ENCODE results near the gene IFNA14.
"Not testable (repeated sequence)": the region's sequence is repeated elsewhere in the genome, so short reads cannot be mapped to it uniquely, and the experiment has no call there.

The IFNA14 gene

DNA sequence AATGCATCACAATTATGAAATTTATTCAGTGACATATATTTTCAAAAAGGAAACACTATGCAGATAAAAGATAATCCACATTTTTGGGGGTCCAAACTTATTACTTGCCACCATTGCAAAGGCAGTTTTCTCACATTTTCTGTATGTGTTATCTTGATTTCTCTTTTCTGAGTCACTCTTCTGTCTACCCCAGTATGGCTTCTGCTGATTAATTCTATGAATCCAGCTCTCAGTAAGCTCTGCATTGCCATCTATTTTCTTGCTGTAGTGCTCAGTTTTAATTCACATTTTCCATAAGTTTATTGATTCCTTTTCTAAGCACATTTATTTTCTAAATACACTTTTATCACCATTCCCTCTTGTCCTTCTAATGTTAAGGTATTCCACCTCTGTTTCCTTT, 34.6 kb downstream of the IFNA14 start:
- TF ChIP-seq, protein P1, sequence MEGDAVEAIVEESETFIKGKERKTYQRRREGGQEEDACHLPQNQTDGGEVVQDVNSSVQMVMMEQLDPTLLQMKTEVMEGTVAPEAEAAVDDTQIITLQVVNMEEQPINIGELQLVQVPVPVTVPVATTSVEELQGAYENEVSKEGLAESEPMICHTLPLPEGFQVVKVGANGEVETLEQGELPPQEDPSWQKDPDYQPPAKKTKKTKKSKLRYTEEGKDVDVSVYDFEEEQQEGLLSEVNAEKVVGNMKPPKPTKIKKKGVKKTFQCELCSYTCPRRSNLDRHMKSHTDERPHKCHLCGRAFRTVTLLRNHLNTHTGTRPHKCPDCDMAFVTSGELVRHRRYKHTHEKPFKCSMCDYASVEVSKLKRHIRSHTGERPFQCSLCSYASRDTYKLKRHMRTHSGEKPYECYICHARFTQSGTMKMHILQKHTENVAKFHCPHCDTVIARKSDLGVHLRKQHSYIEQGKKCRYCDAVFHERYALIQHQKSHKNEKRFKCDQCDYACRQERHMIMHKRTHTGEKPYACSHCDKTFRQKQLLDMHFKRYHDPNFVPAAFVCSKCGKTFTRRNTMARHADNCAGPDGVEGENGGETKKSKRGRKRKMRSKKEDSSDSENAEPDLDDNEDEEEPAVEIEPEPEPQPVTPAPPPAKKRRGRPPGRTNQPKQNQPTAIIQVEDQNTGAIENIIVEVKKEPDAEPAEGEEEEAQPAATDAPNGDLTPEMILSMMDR (IDR thresholded peaks at IDR 0.05), result no peak
- Histone ChIP-seq H3K4me3 (ENCODE audit: low read depth, low read length) (no peak overlapping the region), H3K27me3 (ENCODE audit: control insufficient read depth, insufficient read depth, low read length) (no peaks in the 10 kb centered on the region), H3K27ac (no peak overlapping the region), H3K9ac (no peak overlapping the region), H3K79me2 (no peaks in the 10 kb centered on the region), H2AFZ (no peak overlapping the region), H3K36me3 (ENCODE audit: control insufficient read depth, insufficient read depth, low read length) (no peaks in the 10 kb centered on the region), H3K4me2 (ENCODE audit: low read length) (no peak overlapping the region), H3K4me1 (no peaks in the 10 kb centered on the region), H3K9me3 (ENCODE audit: control insufficient read depth, low read length) (no peaks in the 10 kb centered on the region)

DNA sequence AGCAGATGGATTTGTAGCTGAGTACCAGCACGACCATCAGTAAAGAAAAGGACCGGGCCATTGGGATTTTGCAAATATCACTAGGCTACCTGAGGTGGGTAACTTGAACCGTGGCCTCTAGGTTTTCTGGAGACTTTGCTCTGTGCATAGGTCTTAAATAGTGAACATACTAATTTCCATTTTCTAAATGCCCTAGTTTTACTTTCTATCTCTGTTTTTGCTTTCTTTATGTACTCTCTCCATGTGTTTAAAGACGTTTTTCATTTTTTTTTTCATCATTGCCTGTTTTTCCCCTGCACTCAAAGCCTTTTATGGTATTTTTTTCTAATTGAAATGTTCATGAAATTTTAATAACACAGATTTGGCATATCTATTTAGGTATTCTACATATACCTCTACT, 37.7 kb downstream of the IFNA14 start, which contains the start of gene IFNA7:
TSS of gene IFNA7 (minus strand) at position 101 of the 400 bp plus-strand sequence. CDS start at position 61, 40 bp downstream.
- H3K79me2 ChIP-seq; H2AFZ ChIP-seq; H3K4me2 ChIP-seq (ENCODE audit: low read length); H3K27ac ChIP-seq; H3K4me1 ChIP-seq; H3K4me3 ChIP-seq (ENCODE audit: low read depth, low read length); H3K36me3 ChIP-seq (ENCODE audit: control insufficient read depth, insufficient read depth, low read length); H3K9me3 ChIP-seq (ENCODE audit: control insufficient read depth, low read length); H3K27me3 ChIP-seq (ENCODE audit: control insufficient read depth, insufficient read depth, low read length); H3K9ac ChIP-seq: not testable (repeated sequence)

- not testable (repeated sequence) for H3K4me3 ChIP-seq (ENCODE audit: low read depth, low read length); H3K9ac ChIP-seq; H3K27ac ChIP-seq; H3K27me3 ChIP-seq (ENCODE audit: control insufficient read depth, insufficient read depth, low read length); H3K9me3 ChIP-seq (ENCODE audit: control insufficient read depth, low read length); H2AFZ ChIP-seq; H3K4me1 ChIP-seq; H3K4me2 ChIP-seq (ENCODE audit: low read length); H3K36me3 ChIP-seq (ENCODE audit: control insufficient read depth, insufficient read depth, low read length); H3K79me2 ChIP-seq
These were observed 44.7 kb downstream of the IFNA14 start for GRCh38 chr9:21194867-21195776.
